Hepatocyte (in vitro differentiated cells): ENCODE results near the gene PAM.
"Not testable (repeated sequence)": the region's sequence is repeated elsewhere in the genome, so short reads cannot be mapped to it uniquely, and the experiment has no call there.

ENCODE experiments used
- CTCF ChIP-seq: fragments of 200-600 bp; sonication (generic); IDR thresholded peaks from 2 replicates; pipeline ENCODE4 v1.5.1; 2016; ENCODE audit warnings: antibody characterized with exemption, mild to moderate bottlenecking; ENCODE audit not compliant: poor library complexity
- EZH2 ChIP-seq: fragments of 200-600 bp; sonication (generic); IDR thresholded peaks from 2 replicates; pipeline ENCODE4 v1.6.1; 2016; ENCODE audit warnings: antibody characterized with exemption, mild to moderate bottlenecking, borderline replicate concordance
- EZH2phosphoT487 ChIP-seq: fragments of 200-600 bp; sonication (generic); IDR thresholded peaks from one replicate; pipeline ENCODE4 v1.6.1; 2018; ENCODE audit warnings: antibody characterized with exemption, mild to moderate bottlenecking, low read depth, moderate library complexity; ENCODE audit not compliant: unreplicated experiment, severe bottlenecking

- not testable (repeated sequence) for TF ChIP-seq EZH2, CTCF, EZH2phosphoT487
Observed at GRCh38 chr5:103073500-103073899, 318.4 kb downstream of the PAM start.
